Inferior parietal cortex (tissue), 1 donor: ENCODE data around the gene LSM8.
A peak's percentile ranks its signal among the peaks of the same experiment; 100 is the strongest.
"Not testable (repeated sequence)": the region's sequence is repeated elsewhere in the genome, so short reads cannot be mapped to it uniquely, and the experiment has no call there.

Experiments used
- DNase-seq: peaks from one replicate; pipeline ENCODE4 v3.0.0-alpha.2; 2016; ENCODE audit errors: extremely low spot score

The LSM8 gene

DNA sequence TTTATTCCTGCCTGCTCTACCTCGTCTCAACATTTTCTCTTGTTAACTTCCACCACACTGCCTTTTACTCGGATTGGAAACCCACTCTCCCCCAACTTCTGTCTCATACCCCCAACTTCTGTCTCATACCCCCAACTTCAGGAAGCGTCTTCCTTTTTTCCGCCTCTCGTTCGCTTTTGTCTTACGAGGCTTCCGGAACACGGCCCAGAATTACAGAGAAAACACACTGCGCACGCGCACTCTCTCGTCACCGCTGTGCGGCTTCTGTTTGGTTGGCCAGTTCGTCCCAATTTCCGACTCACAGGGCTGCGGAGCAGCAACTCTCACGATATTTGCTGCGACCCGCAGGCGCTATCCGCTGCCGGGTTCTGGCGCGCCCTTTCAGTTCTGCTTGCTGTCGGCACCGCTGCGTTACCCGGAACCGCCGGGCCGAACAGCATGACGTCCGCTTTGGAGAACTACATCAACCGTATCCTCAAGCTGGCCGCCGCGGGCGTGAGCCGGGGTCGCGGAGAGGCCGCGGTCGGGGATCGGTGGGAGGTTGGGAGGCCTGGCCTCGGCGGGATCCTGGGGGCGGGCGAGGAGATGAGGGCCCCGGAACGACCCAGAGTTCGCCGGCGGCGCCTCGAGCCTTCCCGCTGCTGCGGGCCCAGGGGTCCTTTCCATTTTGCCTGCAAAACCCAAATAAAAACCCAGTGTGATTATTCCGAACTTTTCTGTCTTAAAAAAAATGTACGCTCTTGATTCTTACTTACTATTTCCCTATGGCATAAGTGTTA, at the start of gene LSM8:
TSS of gene LSM8 (plus strand) at position 379 of the 779 bp plus-strand sequence. CDS start at position 439, 60 bp downstream.
- DNase-seq: peak; percentile 99

- DNase-seq: not testable (repeated sequence)
These were observed 49.5 kb upstream of the LSM8 start for GRCh38 chr7:118134420-118134819.

GRCh38 chr7:118140468-118140867, 43.5 kb upstream of the LSM8 start:
- no peak for DNase-seq

DNA sequence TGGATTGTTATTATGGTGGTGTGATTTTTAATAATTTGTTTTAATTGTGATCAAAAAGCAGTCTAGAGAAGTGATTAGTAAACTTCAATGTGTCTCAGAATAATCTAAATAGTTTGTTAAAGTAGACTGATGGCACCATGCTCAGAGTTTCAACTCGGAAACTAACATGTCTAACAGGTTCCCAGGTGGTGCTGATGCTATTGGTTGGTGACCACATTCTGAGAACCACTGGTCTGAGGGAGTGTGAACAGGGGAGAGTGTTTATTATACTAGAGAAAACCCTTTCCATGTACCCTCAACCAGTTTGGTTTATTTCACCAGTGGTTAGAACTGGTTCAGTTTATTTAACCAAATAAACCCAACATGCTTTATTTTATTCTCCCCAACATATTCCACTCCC, 42.0 kb upstream of the LSM8 start:
- DNase-seq: no peak

DNA sequence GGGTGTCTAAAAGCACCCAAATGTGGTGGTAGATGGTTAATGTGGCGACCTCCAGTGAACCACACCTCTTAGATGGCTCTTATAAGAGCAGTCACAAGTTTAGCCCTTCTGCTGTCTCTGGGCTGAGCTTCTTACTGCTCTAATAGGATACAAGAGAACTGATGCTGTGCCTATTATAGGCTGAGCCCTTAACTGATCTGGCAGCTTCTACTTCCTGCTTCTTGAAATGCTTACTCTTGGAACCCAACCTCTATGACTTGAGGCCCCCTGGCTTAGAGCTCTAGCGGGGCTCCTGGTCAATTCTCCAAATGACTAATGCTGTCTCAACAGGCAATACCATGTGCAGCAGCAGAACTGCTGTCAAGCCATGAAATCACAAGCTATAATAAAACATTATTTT, 35.0 kb upstream of the LSM8 start:
- DNase-seq: no peak

DNA sequence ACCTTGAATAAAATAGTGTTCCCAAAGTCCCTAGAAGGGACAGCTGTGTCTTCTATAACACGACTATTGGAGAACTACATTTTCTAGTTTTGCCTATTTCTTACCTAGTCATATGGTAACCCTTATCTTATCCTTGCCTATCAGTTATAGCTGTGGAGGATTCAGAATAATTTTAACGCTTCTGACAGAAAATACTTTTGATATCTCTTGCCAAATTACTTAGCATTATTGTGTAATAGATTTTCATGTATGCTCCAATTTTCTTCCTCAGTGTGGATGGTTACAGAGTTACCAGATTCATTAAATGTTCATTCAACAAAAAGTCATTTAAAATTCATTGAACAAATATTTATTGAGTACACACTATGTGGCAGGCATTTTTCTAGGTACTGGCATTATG, 34.6 kb upstream of the LSM8 start:
- DNase-seq: no peak

DNA sequence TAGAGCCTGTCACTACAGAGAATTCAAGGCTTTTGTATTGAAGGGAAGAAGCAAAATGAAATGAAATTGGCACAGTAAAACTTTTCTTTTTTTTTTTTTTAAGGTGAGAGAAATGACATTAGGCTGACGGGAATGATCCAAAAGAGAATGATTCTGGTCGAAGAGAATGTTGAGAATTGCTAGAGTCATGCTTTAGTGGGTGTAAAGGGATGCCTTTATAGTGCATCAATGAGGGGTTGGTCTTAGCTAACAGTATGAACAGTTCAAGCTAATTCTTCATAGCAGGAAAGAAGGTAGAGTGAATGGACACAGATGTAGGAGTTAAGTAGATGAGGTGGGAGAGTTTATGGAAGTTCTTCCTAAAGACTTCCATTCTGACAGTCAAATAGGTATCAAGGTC, 32.3 kb upstream of the LSM8 start:
- DNase-seq: no peak

GRCh38 chr7:118152149-118152548, 31.8 kb upstream of the LSM8 start:
- DNase-seq: no peak

GRCh38 chr7:118152654-118153053, 31.3 kb upstream of the LSM8 start:
- no peak for DNase-seq

- DNase-seq: peak; percentile 63
These were observed 30.3 kb upstream of the LSM8 start for GRCh38 chr7:118153551-118154177.

GRCh38 chr7:118158766-118159165, 25.2 kb upstream of the LSM8 start:
- no peak for DNase-seq

DNA sequence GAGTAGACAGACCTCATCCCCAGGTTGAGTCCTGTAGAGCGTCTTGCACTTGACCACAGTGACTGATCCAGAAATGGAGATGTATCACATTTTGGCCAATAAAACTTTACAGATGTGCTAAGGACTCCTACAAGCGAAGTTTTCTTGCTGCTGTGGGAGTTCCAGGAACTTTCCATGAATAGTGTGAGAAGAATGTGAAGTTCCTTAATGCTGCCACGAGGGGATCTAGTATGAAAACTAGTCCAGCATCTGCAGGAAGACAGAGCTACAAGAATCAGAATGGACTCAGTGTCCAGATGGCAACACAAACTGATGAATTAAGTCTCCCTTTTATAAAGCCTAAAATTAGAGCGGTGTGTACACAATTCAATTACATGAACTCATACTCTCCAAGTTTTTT, 14.8 kb upstream of the LSM8 start:
- no peak for DNase-seq

GRCh38 chr7:118175740-118176139, 8.2 kb upstream of the LSM8 start:
- DNase-seq: no peak

GRCh38 chr7:118179191-118179590, 4.8 kb upstream of the LSM8 start:
- DNase-seq: no peak

GRCh38 chr7:118182593-118183427, 1.2 kb upstream of the LSM8 start:
- DNase-seq: peak; percentile 20

DNA sequence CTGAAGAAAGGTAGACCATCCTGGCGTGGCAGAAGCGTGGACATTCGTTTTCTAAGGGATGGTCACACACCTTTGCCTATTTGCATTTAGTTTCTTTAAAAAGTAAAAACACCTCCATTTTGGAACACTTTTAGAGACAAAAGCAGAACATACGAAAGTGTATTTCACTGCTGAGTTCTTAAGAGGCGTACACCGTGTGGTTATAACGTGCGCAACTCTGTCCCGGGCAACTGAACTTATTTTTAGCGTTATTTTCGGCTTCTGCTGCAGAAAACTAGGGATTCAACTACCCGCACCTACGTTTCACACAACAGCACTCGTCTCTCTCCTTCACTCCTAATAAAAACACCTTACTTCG, 557 bp upstream of the LSM8 start:
- no peak for DNase-seq

DNA sequence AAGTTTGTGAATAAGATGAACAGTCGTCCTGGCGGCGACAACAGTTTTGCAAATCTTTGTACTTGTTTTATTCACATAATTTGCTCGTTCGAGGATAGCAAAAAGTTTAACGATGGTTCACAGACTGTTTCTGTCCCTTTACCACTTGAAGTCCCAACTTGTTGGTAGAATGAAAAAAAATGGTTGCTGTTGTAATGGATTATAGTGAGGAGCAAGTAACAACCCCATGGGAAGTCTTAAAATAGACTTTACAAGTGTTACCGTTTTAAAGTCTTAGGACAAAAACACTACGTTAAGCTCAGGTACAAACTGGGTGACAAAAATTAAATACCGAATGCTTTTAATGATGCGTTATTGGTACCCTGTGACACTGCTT, 589 bp downstream of the LSM8 start:
- DNase-seq: no peak

DNA sequence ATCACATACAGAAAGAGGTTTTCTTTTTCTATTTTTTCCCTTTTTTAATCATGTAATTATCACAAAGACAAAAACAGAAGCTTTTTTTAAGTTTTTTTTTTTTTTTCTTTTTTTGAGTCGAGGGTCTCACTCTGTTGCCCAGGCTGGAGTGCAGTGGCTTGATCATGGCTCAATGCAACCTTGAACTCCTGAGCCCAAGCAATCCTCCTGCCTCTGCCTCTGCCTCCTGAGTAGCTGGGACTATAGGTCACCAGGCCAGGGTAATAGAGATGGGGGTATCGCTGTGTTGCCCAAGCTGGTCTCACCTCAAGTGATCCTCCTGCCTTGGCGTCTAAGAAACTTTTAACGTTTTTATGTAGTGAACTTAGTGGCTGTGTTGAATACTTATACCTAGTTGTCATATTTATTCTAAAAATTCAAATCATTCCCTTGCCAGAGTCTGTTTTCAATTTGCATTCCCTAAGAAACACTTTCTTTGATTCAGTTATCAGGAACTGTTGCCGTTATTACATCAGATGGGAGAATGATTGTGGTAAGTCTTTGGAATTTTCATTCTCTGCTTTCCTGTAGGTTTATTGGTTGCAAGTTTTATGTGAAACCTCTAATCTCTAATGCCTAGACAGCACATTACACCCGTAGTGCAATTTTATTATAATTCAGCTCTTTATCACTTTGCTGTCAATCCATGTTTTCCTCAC, 1.3 kb downstream of the LSM8 start:
- DNase-seq: no peak

DNA sequence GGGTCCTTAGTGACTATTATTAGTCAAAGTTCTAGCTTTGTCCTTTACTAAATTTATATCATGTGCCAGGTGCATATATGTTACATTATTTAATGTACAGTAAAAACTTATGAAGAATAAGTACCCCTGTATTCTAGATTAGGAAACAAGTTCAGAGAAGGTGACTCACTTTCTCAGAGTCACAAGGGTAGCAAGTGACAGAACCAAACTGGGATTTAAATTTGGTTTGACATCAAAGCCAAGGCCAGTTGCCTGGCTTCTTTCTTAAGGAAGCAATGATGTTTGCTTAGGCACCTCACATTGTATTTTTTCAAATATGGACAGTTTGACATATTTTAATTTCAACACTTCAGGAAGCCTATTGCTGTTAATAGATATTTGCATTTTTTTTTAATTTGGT, 2.5 kb downstream of the LSM8 start:
- DNase-seq: no peak

DNA sequence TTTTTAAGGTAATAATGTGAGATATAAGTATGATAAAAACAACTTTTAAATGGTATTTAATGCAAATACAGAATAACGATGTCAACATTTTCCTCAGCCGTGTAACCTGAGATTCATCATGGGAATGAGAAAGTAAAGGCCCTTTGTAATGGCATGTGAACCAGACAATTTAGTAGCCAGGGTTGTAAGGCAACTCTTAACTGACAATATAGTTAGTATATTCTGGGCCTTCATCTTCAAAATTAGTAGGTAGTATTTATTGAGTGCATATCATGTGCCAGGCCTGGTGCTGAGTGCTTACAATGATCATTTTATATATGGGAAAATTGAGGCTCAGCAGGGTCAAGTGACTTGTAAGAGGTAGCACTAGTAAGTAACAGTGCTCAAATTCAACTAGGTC, 10.6 kb downstream of the LSM8 start:
- DNase-seq: no peak

- peak; percentile 78 for DNase-seq
These were observed 12.0 kb downstream of the LSM8 start for GRCh38 chr7:118195837-118196474.

DNA sequence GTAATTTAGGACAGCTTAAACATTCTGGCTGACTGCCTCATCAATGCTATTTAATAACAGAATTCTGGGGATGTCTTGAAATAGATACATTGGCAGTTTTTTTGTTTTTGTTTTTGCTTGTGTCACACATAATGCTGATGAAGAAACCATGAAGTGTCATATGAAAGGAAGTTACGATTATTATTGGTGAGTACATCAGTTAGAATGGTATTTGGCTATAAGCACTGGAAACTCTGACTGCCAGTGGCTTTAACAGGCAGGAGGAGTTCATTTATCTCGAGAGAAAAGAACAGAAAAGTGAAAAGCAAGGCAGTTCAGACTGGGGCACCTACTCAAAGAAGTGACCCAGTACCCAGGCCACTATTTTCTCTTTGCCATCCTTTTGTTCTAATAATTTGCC, 18.1 kb downstream of the LSM8 start:
- DNase-seq: no peak
